ENCODE data around the gene LTB4R2. TPM values are rescaled to one million over a fixed set of nuclear protein-coding genes. Genes with fewer than 3 reads are reported as not detected.
"Not testable (repeated sequence)": the region's sequence is repeated elsewhere in the genome, so short reads cannot be mapped to it uniquely, and the experiment has no call there.

LTB4R2 gene
- total and polyA plus RNA-seq, 2 donors: 5.5 to 6.5 TPM

GRCh38 chr14:24321212-24321975 lies 11.5 kb downstream of the LTB4R2 start:
- WGBS: 96% methylated on average over 14 of the region's 14 CpGs
- H3K36me3 ChIP-seq (ENCODE audit: control insufficient read depth in 2 of 2, insufficient read depth in 2 of 2, low read length in 1 of 2): no peaks in the 10 kb centered on the region
- H3K27ac ChIP-seq (ENCODE audit: low read depth in 1 of 2, low read length in 1 of 2): no peak overlapping the region
- H3K27me3 ChIP-seq (ENCODE audit: control insufficient read depth in 2 of 2, insufficient read depth in 1 of 2, low read length in 1 of 2): peaks cover 0 to 13% of the 10 kb centered on the region in 2 donors
- no peaks in the 10 kb centered on the region for H3K9me3 ChIP-seq (ENCODE audit: control insufficient read depth in 2 of 2, insufficient read depth in 1 of 2, low read length in 1 of 2)
- H3K4me3 ChIP-seq (ENCODE audit: low read length in 2 of 2): no peak overlapping the region
- DNase-seq (ENCODE audit: low read depth in 6 of 9, low spot score in 9 of 9): no peak
- no peaks in the 10 kb centered on the region for H3K4me1 ChIP-seq (ENCODE audit: control insufficient read depth in 2 of 2, insufficient read depth in 2 of 2, low read length in 2 of 2)

GRCh38 chr14:24322672-24323071 lies 12.7 kb downstream of the LTB4R2 start:
- no peaks in the 10 kb centered on the region for H3K36me3 ChIP-seq (ENCODE audit: control insufficient read depth in 2 of 2, insufficient read depth in 2 of 2, low read length in 1 of 2)
- no peak for DNase-seq (ENCODE audit: low read depth in 6 of 9, low spot score in 9 of 9)
- peaks cover 0 to 7% of the 10 kb centered on the region in 2 donors for H3K4me1 ChIP-seq (ENCODE audit: control insufficient read depth in 2 of 2, insufficient read depth in 2 of 2, low read length in 2 of 2)
- no peak overlapping the region for H3K4me3 ChIP-seq (ENCODE audit: low read length in 2 of 2)
- 93% methylated on average over 10 of the region's 10 CpGs for WGBS
- no peaks in the 10 kb centered on the region for H3K9me3 ChIP-seq (ENCODE audit: control insufficient read depth in 2 of 2, insufficient read depth in 1 of 2, low read length in 1 of 2)
- H3K27me3 ChIP-seq (ENCODE audit: control insufficient read depth in 2 of 2, insufficient read depth in 1 of 2, low read length in 1 of 2): peaks cover 0 to 13% of the 10 kb centered on the region in 2 donors
- H3K27ac ChIP-seq (ENCODE audit: low read depth in 1 of 2, low read length in 1 of 2): no peak overlapping the region

GRCh38 chr14:24323341-24323740 lies 13.4 kb downstream of the LTB4R2 start:
- no peaks in the 10 kb centered on the region for H3K36me3 ChIP-seq (ENCODE audit: control insufficient read depth in 2 of 2, insufficient read depth in 2 of 2, low read length in 1 of 2)
- H3K27me3 ChIP-seq (ENCODE audit: control insufficient read depth in 2 of 2, insufficient read depth in 1 of 2, low read length in 1 of 2): peaks cover 0 to 13% of the 10 kb centered on the region in 2 donors
- 88% methylated on average over 3 of the region's 3 CpGs for WGBS

GRCh38 chr14:24324024-24324423 lies 14.1 kb downstream of the LTB4R2 start:
- WGBS: 93% methylated on average over 6 of the region's 6 CpGs
- H3K36me3 ChIP-seq (ENCODE audit: control insufficient read depth in 2 of 2, insufficient read depth in 2 of 2, low read length in 1 of 2): no peaks in the 10 kb centered on the region
- no peak for DNase-seq (ENCODE audit: low read depth in 6 of 9, low spot score in 9 of 9)

More at GRCh38 chr14:24323341-24323740, 13.4 kb downstream of the LTB4R2 start:
- Histone ChIP-seq H3K4me1 (ENCODE audit: control insufficient read depth in 2 of 2, insufficient read depth in 2 of 2, low read length in 2 of 2) (peaks cover 0 to 8% of the 10 kb centered on the region in 2 donors), H3K9me3 (ENCODE audit: control insufficient read depth in 2 of 2, insufficient read depth in 1 of 2, low read length in 1 of 2) (no peaks in the 10 kb centered on the region), H3K4me3 (ENCODE audit: low read length in 2 of 2) (no peak overlapping the region), H3K27ac (ENCODE audit: low read depth in 1 of 2, low read length in 1 of 2) (no peak overlapping the region)
- no peak for DNase-seq (ENCODE audit: low read depth in 6 of 9, low spot score in 9 of 9)

GRCh38 chr14:24325041-24325530 lies 15.1 kb downstream of the LTB4R2 start:
- Histone ChIP-seq H3K4me3 (ENCODE audit: low read length in 2 of 2) (no peak overlapping the region), H3K4me1 (ENCODE audit: control insufficient read depth in 2 of 2, insufficient read depth in 2 of 2, low read length in 2 of 2) (peaks cover 0 to 11% of the 10 kb centered on the region in 2 donors), H3K27me3 (ENCODE audit: control insufficient read depth in 2 of 2, insufficient read depth in 1 of 2, low read length in 1 of 2) (peaks cover 0 to 11% of the 10 kb centered on the region in 2 donors), H3K9me3 (ENCODE audit: control insufficient read depth in 2 of 2, insufficient read depth in 1 of 2, low read length in 1 of 2) (no peaks in the 10 kb centered on the region), H3K36me3 (ENCODE audit: control insufficient read depth in 2 of 2, insufficient read depth in 2 of 2, low read length in 1 of 2) (no peaks in the 10 kb centered on the region), H3K27ac (ENCODE audit: low read depth in 1 of 2, low read length in 1 of 2) (no peak overlapping the region)
- WGBS: 64% methylated on average over 5 of the region's 5 CpGs
- no peak for DNase-seq (ENCODE audit: low read depth in 6 of 9, low spot score in 9 of 9)

More at GRCh38 chr14:24324024-24324423, 14.1 kb downstream of the LTB4R2 start:
- no peak overlapping the region for H3K4me3 ChIP-seq (ENCODE audit: low read length in 2 of 2)
- no peak overlapping the region for H3K27ac ChIP-seq (ENCODE audit: low read depth in 1 of 2, low read length in 1 of 2)
- no peaks in the 10 kb centered on the region for H3K9me3 ChIP-seq (ENCODE audit: control insufficient read depth in 2 of 2, insufficient read depth in 1 of 2, low read length in 1 of 2)
- peaks cover 0 to 8% of the 10 kb centered on the region in 2 donors for H3K4me1 ChIP-seq (ENCODE audit: control insufficient read depth in 2 of 2, insufficient read depth in 2 of 2, low read length in 2 of 2)
- peaks cover 0 to 6% of the 10 kb centered on the region in 2 donors for H3K27me3 ChIP-seq (ENCODE audit: control insufficient read depth in 2 of 2, insufficient read depth in 1 of 2, low read length in 1 of 2)

GRCh38 chr14:24325963-24326362 lies 16.0 kb downstream of the LTB4R2 start:
- peaks cover 7 to 20% of the 10 kb centered on the region in 2 donors for H3K27me3 ChIP-seq (ENCODE audit: control insufficient read depth in 2 of 2, insufficient read depth in 1 of 2, low read length in 1 of 2)
- peaks cover 0 to 11% of the 10 kb centered on the region in 2 donors for H3K4me1 ChIP-seq (ENCODE audit: control insufficient read depth in 2 of 2, insufficient read depth in 2 of 2, low read length in 2 of 2)
- DNase-seq (ENCODE audit: low read depth in 6 of 9, low spot score in 9 of 9): no peak
- no peaks in the 10 kb centered on the region for H3K9me3 ChIP-seq (ENCODE audit: control insufficient read depth in 2 of 2, insufficient read depth in 1 of 2, low read length in 1 of 2)
- WGBS: 93% methylated on average over 9 of the region's 9 CpGs
- H3K36me3 ChIP-seq (ENCODE audit: control insufficient read depth in 2 of 2, insufficient read depth in 2 of 2, low read length in 1 of 2): no peaks in the 10 kb centered on the region
- H3K4me3 ChIP-seq (ENCODE audit: low read length in 2 of 2): no peak overlapping the region
- no peak overlapping the region for H3K27ac ChIP-seq (ENCODE audit: low read depth in 1 of 2, low read length in 1 of 2)

- Histone ChIP-seq H3K4me3 (ENCODE audit: low read length in 2 of 2) (no peak overlapping the region), H3K9me3 (ENCODE audit: control insufficient read depth in 2 of 2, insufficient read depth in 1 of 2, low read length in 1 of 2) (no peaks in the 10 kb centered on the region), H3K36me3 (ENCODE audit: control insufficient read depth in 2 of 2, insufficient read depth in 2 of 2, low read length in 1 of 2) (no peaks in the 10 kb centered on the region), H3K4me1 (ENCODE audit: control insufficient read depth in 2 of 2, insufficient read depth in 2 of 2, low read length in 2 of 2) (peaks cover 3 to 18% of the 10 kb centered on the region in 2 donors), H3K27ac (ENCODE audit: low read depth in 1 of 2, low read length in 1 of 2) (no peak overlapping the region), H3K27me3 (ENCODE audit: control insufficient read depth in 2 of 2, insufficient read depth in 1 of 2, low read length in 1 of 2) (peaks cover 18 to 33% of the 10 kb centered on the region in 2 donors)
- peak in 1 of 9 donors; percentile 40 for DNase-seq (ENCODE audit: low read depth in 6 of 9, low spot score in 9 of 9)
- 88% methylated on average over 2 of the region's 2 CpGs for WGBS
Observed at GRCh38 chr14:24327303-24327702, 17.4 kb downstream of the LTB4R2 start.

GRCh38 chr14:24327914-24328313 lies 18.0 kb downstream of the LTB4R2 start:
- H3K9me3 ChIP-seq (ENCODE audit: control insufficient read depth in 2 of 2, insufficient read depth in 1 of 2, low read length in 1 of 2); DNase-seq (ENCODE audit: low read depth in 6 of 9, low spot score in 9 of 9); H3K27ac ChIP-seq (ENCODE audit: low read depth in 1 of 2, low read length in 1 of 2); H3K36me3 ChIP-seq (ENCODE audit: control insufficient read depth in 2 of 2, insufficient read depth in 2 of 2, low read length in 1 of 2); H3K4me3 ChIP-seq (ENCODE audit: low read length in 2 of 2): not testable (repeated sequence)
- Histone ChIP-seq H3K27me3 (ENCODE audit: control insufficient read depth in 2 of 2, insufficient read depth in 1 of 2, low read length in 1 of 2) (peaks cover 24 to 36% of the 10 kb centered on the region in 2 donors), H3K4me1 (ENCODE audit: control insufficient read depth in 2 of 2, insufficient read depth in 2 of 2, low read length in 2 of 2) (peaks cover 3 to 24% of the 10 kb centered on the region in 2 donors)
- WGBS: 46% methylated on average over 9 of the region's 9 CpGs

- Histone ChIP-seq H3K4me3 (ENCODE audit: low read length in 2 of 2) (no peak overlapping the region), H3K36me3 (ENCODE audit: control insufficient read depth in 2 of 2, insufficient read depth in 2 of 2, low read length in 1 of 2) (no peaks in the 10 kb centered on the region), H3K4me1 (ENCODE audit: control insufficient read depth in 2 of 2, insufficient read depth in 2 of 2, low read length in 2 of 2) (peaks cover 5 to 35% of the 10 kb centered on the region in 2 donors), H3K27ac (ENCODE audit: low read depth in 1 of 2, low read length in 1 of 2) (no peak overlapping the region), H3K9me3 (ENCODE audit: control insufficient read depth in 2 of 2, insufficient read depth in 1 of 2, low read length in 1 of 2) (peaks cover 0 to under 1% of the 10 kb centered on the region in 2 donors), H3K27me3 (ENCODE audit: control insufficient read depth in 2 of 2, insufficient read depth in 1 of 2, low read length in 1 of 2) (peaks cover 35 to 49% of the 10 kb centered on the region in 2 donors)
- 97% methylated on average over 12 of the region's 12 CpGs for WGBS
- no peak for DNase-seq (ENCODE audit: low read depth in 6 of 9, low spot score in 9 of 9)
Observed at GRCh38 chr14:24329073-24329663, 19.2 kb downstream of the LTB4R2 start.
